Measurements from ENCODE around the gene FRS2. TPM values are rescaled to one million over a fixed set of nuclear protein-coding genes. Genes with fewer than 3 reads are reported as not detected.

The FRS2 gene
- total RNA-seq, 1 experiment from 2014 or later: 23.3 TPM

- Histone ChIP-seq H3K9me3 (ENCODE audit: insufficient read depth, low read depth) (no peaks in the 10 kb centered on the region), H3K4me2 (no peak overlapping the region), H3K79me2 (ENCODE audit: low read depth) (no peaks in the 10 kb centered on the region), H3K9me2 (ENCODE audit: insufficient read depth) (no peaks in the 10 kb centered on the region), H3K4me3 (no peak overlapping the region), H3K27me3 (ENCODE audit: insufficient read depth, low read depth) (no peaks in the 10 kb centered on the region), H3F3A (ENCODE audit: insufficient read depth, low read depth) (no peaks in the 10 kb centered on the region), H3K4me1 (replicated peaks; ENCODE audit: insufficient read depth) (no peaks in the 10 kb centered on the region), H3K27ac (no peak overlapping the region), H4K20me1 (ENCODE audit: insufficient read depth) (no peaks in the 10 kb centered on the region), H2AFZ (no peak overlapping the region), H3K36me3 (ENCODE audit: low read depth) (no peaks in the 10 kb centered on the region)
- DNase-seq: no peak
- CTCF ChIA-PET: no interaction called here
- no TSS peak for BruUV-seq (replicated peaks)
- intact Hi-C loops (cut with micrococcal nuclease; ENCODE audit: unreplicated experiment): no loop called here
- TF ChIP-seq EZH2 (IDR thresholded peaks at IDR 0.05; ENCODE audit: low read depth) (no peak), CTCF (conservative IDR thresholded peaks at IDR 0.05) (no peak)
- POLR2A ChIA-PET (ENCODE audit: unreplicated experiment): no interaction called here
Observed at GRCh38 chr12:69425417-69425816, 44.8 kb upstream of the FRS2 start.

- intact Hi-C loops (cut with micrococcal nuclease; ENCODE audit: unreplicated experiment): no loop called here
- Histone ChIP-seq H3K9me3 (ENCODE audit: insufficient read depth, low read depth) (no peaks in the 10 kb centered on the region), H3K4me3 (no peak overlapping the region), H3K27me3 (ENCODE audit: insufficient read depth, low read depth) (no peaks in the 10 kb centered on the region), H3K9me2 (ENCODE audit: insufficient read depth) (no peaks in the 10 kb centered on the region), H3K4me2 (no peak overlapping the region), H3K4me1 (replicated peaks; ENCODE audit: insufficient read depth) (no peaks in the 10 kb centered on the region), H3F3A (ENCODE audit: insufficient read depth, low read depth) (no peaks in the 10 kb centered on the region), H3K27ac (no peak overlapping the region), H3K79me2 (ENCODE audit: low read depth) (no peaks in the 10 kb centered on the region), H4K20me1 (ENCODE audit: insufficient read depth) (no peaks in the 10 kb centered on the region), H3K36me3 (ENCODE audit: low read depth) (no peaks in the 10 kb centered on the region), H2AFZ (no peak overlapping the region)
- no peak for TF ChIP-seq CTCF (conservative IDR thresholded peaks at IDR 0.05)
- no peak for TF ChIP-seq EZH2 (IDR thresholded peaks at IDR 0.05; ENCODE audit: low read depth)
- no peak for DNase-seq
- ChIA-PET CTCF (no interaction called here), POLR2A (ENCODE audit: unreplicated experiment) (no interaction called here)
- BruUV-seq (replicated peaks): no TSS peak
Observed at GRCh38 chr12:69428351-69429073, 41.7 kb upstream of the FRS2 start.

- no peak overlapping the region for H3K4me3 ChIP-seq
- no peak for DNase-seq
- H3K27me3 ChIP-seq (ENCODE audit: insufficient read depth, low read depth): no peaks in the 10 kb centered on the region
- no peaks in the 10 kb centered on the region for H3K36me3 ChIP-seq (ENCODE audit: low read depth)
- no peaks in the 10 kb centered on the region for H3K9me3 ChIP-seq (ENCODE audit: insufficient read depth, low read depth)
- no peak for TF ChIP-seq CTCF (conservative IDR thresholded peaks at IDR 0.05)
- ChIA-PET CTCF (no interaction called here), POLR2A (ENCODE audit: unreplicated experiment) (no interaction called here)
- intact Hi-C loops (cut with micrococcal nuclease; ENCODE audit: unreplicated experiment): no loop called here
- no peaks in the 10 kb centered on the region for H3K4me1 ChIP-seq (replicated peaks; ENCODE audit: insufficient read depth)
- no peak overlapping the region for H2AFZ ChIP-seq
- no TSS peak for BruUV-seq (replicated peaks)
- no peak overlapping the region for H3K27ac ChIP-seq
- no peaks in the 10 kb centered on the region for H3K9me2 ChIP-seq (ENCODE audit: insufficient read depth)
- H3K4me2 ChIP-seq: no peak overlapping the region
- H3K79me2 ChIP-seq (ENCODE audit: low read depth): no peaks in the 10 kb centered on the region
- no peaks in the 10 kb centered on the region for H4K20me1 ChIP-seq (ENCODE audit: insufficient read depth)
- no peaks in the 10 kb centered on the region for H3F3A ChIP-seq (ENCODE audit: insufficient read depth, low read depth)
Observed at GRCh38 chr12:69430942-69431590, 39.1 kb upstream of the FRS2 start.

Measured in PC-9 (cell line).